Activated T-helper 1 cell treated with anti-CD3 and anti-CD28 coated beads, Interleukin-2, amount 50 U/mL, for 16 hours (primary cell): ENCODE measurements around the gene DBN1.

Source experiments
- DNase-seq, 2 donors: peaks; one replicate each; pipeline ENCODE4 v3.0.0-alpha.2; 2020; ENCODE audit warnings: low read depth in 1 of 2, low spot score in 1 of 2

Gene DBN1

DNA sequence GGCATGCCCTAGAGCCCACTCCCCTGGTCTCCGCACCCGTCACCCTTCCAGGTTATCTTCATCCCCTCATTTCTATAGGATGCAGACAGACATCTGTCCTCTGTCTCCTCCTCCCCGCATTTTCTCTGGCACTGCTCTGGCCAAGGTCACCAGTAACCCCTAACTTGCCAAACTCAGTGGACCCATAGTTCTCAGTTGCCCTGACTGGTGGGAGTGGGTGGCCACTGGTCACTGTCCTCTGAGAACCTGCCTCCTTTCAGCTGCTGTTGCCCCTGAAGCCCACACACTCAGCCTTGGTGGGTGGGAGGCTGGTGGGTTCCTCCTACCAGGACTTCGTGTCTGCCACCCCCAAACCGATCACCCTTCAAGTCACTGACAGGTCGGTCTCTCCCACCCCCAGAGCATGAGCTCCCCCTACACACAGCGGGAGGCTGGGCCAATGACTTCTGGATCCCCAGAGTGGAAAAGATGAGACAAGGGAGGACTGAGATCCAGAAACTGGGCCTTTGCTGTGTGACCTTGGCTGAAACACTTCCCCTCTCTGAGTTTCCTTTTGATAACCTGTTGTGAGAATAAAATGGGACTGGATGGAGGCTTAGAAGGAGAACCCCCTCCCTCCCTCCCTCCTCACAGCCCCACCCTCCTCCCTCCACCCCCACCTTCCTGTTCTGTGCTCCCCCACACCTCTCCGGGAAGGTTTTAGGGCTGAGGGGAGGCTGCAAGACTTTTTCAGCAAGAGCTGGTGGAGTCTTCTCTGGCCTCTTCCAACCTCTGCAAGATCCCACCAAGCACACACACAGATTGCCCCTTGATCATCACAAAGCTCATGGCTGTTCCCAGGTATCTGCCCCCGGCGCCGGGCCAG, 2.4 kb upstream of the DBN1 start:
- no peak for DNase-seq

- no peak for DNase-seq
These were observed 1.6 kb upstream of the DBN1 start for GRCh38 chr5:177474846-177475562.

GRCh38 chr5:177474002-177474476, 605 bp upstream of the DBN1 start:
- no peak for DNase-seq

DNA sequence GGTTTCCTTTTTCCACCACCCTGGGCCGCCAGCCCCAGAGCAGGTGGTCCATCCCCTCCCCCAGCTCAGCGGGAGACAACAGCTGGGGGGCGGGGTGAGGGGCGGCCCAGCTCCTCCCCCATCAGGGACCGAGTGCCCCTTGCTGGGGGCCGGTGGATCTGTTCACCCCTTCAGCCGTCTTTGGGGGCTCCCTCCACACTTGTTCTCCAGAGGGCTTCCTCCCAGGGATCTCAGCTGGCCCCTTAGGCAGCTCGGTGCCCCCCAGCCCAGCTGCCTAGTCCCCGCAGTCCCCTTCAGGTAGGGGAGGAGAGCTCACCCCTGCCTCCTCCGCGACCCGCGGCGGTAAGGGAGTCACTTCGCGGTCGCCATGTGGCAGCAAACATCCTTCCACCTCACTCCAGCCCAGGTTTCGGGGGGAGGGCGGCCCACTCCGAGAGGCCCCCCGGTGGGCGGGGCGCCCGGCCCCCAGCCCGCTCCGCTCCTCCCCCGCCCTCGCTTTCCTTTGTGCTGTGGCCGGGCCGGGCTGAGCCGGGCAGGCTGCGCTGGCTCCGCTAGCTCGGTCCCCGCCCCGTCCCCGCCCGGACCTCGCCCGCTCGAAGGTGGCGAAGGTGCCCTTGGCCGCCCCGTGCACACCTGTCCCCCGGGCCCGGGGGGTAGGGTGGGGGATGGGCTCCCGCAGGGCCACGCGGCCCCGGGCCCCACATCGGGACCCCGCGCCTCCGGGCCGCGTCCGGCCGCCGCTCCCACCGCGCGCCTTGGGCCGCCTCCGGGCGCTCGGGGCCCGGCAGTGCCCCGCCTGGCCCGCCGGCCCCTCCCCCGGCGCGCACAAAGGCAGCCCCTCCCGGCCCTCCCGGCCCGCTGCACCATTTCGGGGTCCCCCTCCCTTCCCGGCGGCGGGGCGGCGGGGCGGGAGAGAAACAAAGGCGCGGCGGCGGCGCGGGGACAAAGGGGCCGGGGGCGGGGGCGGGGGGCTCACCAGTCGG, 683 bp downstream of the DBN1 start:
- peak in 1 of 2 donors; percentile 29 for DNase-seq

- no peak for DNase-seq
These were observed 1.7 kb downstream of the DBN1 start for GRCh38 chr5:177471610-177472356.

DNA sequence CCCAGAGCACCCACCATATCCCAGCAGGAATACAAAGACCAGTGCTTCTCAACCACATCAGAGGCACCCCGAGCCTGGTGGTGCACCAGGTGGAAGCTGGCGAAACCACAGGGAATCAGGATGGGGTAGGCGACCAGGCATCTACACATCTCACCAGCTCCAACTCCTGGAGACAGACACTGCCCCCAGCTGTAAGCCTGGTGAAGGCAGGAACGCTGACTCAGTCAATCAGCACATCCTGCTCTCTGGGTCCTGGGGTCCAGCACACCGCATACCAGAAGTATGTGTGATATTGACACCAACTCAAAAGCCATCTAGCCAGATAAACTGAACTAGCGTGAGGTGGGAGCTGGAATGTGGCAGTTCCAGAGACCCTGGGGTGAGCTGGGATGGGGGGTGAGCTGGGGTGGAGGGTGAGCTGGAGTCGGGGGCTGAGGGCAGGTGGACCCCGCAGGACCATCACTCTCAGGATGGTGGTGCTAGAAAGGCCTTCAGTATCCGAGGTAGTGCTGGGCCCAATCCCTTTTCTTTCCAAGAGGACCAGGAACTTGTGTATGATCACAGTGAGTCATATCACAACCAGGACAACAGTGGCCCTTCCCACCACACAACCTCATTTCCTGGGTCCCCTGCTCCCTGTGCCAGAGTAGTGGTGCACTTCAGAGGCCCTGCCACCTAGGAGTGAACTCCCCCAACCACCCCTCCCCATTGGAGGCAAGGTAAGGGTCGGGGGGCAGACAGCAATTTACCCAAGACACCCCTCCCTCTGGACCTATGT, 2.5 kb downstream of the DBN1 start:
- DNase-seq, result no peak

DNA sequence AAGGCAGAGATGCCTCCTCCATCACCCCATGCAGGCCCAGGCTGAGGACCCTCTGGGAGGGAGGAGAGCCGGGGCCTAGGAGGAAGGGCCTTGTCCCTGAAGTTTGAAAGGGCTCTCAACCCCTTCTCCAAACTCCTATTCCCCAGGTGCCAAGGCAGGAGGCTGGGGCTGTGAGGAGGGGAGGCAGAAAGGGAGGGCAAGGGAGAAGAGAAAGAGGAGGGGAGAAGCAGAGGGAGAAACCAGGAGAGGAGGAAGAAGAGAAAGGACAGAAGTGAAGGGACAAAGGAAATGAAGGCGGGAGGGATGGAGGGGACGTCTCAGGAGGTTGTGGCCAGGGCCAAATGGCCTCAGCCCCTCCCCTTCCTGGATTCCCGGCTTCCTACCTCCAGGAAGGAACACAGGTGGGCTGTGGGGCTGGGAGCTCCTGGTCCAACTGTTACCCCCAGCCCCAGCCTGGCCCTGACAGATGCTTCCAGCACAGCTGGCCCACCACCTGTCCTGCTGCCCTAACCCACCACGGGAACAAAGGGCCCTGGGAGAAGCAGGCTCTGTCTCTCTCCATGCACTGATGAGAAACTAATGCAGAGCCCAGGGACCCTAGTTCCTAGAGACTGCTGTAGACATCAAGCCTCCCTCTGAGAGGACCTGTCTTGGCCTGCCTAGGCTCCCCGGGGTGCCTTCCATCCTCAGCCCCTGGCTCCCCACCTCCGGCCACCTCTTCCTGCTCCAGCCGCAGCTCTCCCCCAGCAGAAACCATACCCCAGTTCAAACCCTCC, 3.5 kb downstream of the DBN1 start:
- no peak for DNase-seq

DNA sequence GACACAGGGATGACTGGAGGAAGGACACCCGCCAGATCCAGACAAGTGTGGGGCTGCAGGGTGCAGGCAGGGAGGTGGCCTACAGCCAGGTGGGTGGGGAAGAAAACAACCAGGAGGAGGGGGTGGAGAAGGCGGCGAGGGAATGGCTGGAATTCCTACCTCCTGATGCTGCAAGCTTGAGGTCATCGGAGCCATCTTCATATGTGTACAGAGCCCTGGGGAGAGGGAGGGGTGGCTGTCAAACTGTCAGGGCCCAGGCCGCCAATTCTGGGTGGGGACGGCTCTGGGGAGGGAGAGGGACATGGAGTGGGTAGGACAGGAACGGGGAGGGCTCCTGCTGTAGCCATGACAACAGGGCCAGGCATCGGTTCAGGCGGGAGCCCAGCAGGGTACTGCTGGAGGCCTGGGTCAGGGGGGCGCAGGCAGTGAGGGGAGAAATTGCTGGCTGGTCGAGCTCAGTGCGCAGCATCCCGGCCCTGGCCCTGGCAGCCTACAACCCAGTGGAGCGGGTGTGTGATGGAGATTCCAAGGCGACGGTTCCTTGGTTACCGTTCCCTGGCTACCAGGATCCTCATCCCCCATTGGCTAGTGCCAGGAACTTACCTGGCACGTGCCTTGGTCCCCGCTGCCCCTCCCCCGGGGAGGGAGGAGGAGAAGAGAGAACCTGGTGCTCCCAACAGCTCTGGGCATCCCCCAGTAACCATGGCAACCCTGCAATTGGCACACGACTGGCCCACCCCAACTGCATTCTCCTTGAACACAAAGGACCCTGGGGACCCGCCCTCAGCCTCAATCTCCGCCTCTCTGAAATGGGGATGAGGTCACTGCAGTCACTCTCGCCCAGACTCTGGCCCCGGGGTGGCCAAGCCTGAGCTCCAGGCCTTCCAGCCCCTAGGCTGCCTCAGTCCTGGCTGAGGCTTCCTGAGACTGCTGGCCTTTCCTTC, 4.5 kb downstream of the DBN1 start:
- no peak for DNase-seq

DNA sequence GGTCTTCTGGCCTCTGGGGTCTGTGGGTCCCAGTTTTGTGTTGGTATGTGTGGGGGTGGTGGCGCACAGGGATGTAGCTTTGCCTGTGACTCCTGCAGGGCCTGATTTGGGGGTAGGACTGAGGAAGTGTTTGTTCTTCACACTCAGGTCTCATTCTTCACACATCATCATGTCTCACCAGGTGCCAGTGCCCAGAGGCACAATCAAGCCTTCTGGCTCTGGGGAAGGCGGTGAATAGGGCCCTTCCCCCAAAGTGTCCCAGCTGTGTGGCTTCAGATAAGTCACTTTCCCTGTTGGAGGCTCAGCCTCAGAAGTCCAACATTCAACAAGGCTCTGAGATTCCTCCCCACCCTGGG, 5.1 kb downstream of the DBN1 start:
- no peak for DNase-seq

GRCh38 chr5:177467436-177467835, 6.0 kb downstream of the DBN1 start:
- DNase-seq, result no peak

DNA sequence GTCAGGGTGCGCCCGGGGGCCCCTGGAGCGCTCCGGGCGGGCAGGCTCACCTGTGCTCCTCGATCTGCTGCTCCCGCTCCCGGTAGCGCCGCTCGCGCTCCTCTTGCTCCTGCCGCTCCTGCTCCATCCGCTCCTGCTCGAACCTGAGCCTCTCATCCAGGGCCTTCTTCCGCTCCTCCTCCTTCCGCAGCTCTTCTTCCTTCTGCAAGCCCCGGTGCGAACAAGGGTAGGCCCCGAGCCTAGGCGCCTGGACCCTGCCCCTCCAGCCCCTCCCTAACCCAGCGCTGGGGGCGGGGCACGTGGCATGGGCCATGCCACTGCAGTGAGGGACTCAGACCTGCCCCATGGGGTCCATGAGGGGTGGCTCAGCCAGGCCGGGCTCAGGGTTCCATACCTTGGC, 6.6 kb downstream of the DBN1 start:
- no peak for DNase-seq

GRCh38 chr5:177465044-177465443, 8.4 kb downstream of the DBN1 start:
- DNase-seq, result no peak

DNA sequence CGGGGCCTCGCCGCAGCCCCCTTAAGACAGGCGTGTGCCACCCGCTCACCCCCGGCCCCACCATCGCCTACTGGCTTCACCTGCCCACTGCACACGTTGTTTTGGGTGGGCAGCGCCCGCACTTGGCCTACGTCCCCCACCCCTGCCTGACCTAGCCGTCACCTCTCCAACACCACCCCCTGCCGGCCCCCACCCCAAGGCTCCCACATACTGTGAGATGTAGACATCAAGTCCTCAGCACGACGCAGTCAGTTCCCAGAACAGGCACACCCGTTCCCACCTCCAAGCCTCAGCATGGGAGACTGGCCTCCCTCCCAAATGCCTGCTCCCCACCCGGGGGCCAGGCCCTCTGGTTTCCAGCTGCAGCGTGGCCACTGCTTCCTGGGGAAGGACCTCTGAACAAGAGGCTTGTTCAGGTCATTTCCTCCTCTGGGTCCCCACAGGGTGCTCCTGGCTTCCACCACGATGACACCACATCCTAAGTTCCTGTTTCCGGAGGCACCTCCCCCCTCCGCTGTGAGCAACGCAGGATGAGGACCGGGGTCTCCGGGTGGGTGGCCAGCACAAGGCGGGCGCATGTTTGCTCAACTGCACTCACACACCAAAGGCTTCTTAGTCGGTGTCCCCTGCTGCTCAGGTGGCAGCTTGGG, 11.3 kb downstream of the DBN1 start:
- DNase-seq, result no peak

DNA sequence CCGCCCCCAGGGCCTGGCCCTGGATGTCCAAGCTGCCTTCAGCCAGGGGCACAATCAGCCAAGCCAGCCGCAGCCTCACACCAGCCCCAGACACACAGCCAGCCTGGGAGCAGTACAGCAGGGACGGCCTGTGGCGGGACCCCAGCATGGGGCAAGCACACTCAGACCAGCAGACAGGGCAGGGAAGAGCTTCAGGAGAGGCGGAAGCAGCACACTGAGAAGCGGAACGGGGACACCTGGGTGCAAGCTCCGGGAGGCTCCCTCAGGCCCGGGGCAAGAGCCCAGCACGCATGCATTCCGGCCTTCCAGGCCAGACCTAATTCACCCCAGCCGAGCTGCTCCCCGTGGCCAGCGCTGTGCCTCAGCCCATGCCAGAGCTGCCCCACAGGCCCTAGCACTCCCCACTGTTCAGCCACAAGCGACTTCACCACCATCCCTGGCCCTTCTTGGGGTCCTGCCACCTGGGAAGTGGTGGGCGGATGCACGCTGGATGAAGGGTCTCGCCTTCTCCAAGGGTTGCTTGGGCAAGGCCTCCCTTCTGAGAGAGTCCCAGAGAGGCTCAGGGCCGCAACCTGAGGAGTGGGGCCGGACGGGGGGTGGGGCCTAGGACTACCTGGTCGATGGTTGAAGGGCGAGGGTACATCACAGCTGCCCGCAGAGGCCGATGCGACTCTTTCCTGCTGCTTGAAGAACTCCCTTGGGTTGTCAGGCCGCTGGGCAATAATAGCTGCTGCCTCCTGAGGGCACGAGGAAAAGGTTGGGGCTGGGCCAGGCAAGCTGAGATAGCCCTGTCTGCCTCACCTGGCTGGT, 13.4 kb downstream of the DBN1 start:
- no peak for DNase-seq

DNA sequence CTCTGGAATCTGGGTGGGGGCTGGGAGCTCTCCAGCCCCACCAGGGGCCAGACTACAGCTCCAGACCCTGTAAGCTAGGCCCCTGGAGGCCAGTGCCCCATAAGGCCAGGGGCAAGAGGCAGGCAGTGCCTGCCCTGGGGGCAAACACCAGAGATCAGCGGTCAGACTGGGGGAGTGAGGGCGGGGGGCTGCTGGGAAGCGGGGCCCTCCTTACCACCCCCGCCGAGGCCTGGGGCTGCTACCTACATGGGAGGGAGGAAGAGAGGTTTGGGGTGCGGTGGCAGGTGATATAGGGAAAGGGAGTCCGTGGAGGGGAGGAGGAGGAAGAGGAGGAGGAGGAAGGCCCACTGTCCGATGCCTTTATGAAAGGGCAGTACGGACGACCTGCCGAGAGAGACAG, 14.1 kb downstream of the DBN1 start:
- no peak for DNase-seq

GRCh38 chr5:177458912-177459350, 14.5 kb downstream of the DBN1 start:
- DNase-seq, result no peak
